ENCODE data around the gene DRD2.

DRD2 gene

DNA sequence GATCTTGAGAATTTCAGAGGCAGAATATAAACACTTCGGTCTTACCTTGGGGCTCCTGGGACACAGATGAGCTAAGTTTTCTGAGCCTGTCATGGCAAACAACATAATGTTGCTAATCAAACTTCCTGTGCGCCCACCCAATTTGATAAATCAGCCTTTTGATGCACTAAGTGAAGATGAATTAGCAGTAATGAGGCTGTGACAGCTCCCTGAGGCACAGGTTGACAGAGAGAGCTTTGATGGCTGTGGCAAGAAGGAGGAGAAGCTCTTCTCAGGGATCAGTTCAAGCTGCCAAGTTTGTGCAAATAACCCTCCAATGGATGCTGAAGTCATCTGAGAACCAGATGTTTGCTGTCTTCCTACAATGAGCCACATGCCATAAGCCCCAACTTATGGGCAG is 34.4 kb downstream of the DRD2 start:
- DNase-seq: no peak

DNA sequence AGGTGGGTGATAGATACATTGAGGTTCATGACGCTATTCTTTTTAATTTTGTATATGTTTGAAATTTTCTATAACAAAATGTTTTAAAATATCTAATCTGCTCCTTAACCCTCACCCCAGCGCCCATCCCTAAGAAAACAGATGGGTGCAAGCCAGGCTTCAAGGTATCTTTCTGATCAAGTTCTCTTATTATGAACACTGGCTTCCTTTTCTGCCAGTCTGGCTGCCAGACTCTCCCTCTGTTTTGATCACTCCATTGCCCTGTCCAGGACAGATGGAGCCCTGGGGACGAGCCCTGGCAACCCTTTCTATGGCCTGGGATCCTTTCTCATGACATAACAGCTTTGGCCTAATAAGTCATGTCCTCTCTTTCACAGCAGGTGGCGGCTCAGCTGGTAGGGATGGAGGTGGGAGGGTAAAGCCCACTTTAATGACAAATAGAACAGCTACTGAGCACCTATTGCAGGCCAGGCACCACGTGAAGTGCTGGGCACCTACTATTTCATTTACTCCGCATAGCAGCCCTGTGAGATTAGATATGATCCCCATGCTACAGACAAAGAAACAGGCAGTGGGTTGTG is 38.4 kb downstream of the DRD2 start:
- no peak for DNase-seq

GRCh38 chr11:113435190-113435968 is 39.8 kb downstream of the DRD2 start:
- no peak for DNase-seq

DNA sequence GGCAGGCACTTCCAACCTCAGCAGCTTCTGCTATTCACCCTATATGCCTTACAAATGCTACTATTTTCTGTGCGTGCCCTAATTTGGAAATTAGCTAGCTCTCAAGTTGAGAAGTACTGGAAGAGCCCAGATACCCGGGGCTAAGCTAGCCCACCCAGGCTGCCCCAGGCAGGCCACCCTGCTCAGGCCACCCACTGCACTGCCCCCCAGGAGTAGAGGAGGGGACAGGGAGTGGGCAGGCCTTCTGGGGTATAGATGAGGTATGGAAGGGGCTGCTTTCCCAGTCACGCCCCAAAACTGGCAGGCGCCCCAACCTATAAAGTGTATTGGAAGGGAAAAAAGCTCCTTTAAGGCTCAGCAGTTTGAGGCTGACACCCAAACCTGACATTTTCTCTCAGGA is 43.5 kb downstream of the DRD2 start:
- no peak for DNase-seq

GRCh38 chr11:113426686-113427085 is 48.5 kb downstream of the DRD2 start:
- DNase-seq: no peak

GRCh38 chr11:113420808-113421207 is 54.4 kb downstream of the DRD2 start:
- no peak for DNase-seq

DNA sequence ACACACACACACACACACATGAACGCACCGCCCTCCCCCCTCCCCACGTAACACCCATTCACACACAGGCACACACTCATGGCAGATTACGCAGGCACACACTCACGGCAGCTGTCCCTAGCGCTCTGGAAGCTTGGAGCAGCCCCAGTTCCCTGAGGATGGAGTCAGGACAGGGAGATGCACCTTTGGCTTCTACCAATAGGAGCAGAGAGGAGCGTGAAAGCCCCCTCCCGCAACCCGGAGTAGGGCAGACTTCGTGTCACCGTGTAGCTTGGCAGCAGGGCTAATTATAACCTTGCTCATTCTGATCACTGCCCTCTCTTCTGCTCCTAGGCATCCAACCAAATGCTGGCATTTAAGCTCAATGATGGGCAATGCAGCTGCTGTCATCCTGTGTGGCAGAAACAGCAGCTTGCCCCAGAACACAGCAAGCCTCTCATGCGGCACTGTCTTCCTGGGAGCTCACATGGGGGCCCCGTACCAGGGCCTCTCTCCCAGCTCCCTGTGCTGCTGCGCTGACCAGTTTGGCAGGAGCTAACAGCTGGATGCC is 55.7 kb downstream of the DRD2 start:
- no peak for DNase-seq

GRCh38 chr11:113417428-113417827 is 57.8 kb downstream of the DRD2 start:
- DNase-seq: no peak

- no peak for DNase-seq
Observed at GRCh38 chr11:113415343-113415742, 59.9 kb downstream of the DRD2 start.

DNA sequence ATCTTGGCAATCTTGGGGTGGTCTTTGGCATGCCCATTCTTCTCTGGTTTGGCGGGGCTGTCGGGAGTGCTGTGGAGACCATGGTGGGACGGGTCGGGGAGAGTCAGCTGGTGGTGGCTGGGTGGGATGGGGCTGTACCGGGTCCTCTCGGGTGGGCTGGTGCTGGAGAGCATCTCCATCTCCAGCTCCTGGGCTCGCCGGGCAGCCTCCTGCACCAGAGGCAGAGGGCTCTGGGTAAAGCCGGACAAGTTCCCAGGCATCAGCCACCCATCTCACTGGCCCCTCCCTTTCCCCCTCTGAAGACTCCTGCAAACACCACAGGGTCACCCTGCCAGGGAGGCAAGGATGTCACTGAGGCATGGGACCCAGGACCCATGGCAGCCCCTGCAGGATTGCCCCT is 62.5 kb downstream of the DRD2 start:
- DNase-seq: no peak

GRCh38 chr11:113411536-113411935 is 63.7 kb downstream of the DRD2 start:
- no peak for DNase-seq

DNA sequence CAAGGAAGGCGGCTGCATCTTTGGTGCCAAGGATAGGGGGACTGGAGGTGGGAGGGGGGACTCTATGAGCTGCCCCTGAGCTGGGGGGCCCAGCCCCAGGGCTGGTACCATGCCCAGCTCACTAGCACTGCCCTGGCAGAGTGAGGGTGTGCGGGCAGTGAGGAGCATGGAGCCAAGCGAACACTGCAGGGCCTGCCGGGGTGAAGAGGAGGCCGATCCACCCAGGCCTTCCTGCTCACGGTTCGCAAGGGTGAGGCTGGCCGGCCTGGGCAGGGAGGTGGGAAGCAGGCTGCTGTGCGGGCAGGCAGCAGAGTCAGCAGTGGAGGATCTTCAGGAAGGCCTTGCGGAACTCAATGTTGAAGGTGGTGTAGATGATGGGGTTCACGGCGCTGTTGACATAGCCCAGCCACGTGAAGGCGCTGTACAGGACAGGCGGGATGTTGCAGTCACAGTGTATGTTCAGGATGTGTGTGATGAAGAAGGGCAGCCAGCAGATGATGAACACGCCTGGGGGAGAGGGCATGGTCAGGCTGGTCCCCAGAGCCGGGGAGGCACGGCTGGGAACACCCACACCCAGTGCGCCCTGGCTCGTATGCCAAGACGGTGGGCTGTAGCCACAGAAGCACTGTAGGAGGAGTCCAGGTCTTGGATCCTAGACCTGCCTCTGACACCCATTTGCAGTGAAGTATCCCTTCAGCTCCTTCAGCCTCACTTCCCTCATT is 64.6 kb downstream of the DRD2 start:
- no peak for DNase-seq

GRCh38 chr11:113409526-113409925 is 65.7 kb downstream of the DRD2 start:
- no peak for DNase-seq

DNA sequence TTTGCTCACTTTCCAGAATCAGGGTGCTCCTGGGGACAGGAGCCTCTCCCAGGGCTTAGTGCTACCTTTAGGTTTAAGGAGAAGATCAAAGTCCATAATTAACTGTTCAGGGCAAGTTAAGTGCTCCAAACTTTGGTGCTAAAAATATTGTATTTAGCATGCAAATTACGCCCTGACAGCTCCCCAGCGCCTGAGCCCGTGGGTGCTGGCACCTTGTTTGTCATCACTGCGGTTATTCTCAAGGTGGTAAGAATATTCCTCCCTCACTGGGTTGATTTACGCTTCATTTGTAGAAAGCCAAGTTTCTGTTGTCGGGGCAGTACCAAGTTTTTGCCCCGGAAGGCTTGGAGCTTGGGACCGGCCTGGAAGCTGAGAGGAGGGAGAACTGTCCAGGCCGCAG is 66.3 kb downstream of the DRD2 start:
- DNase-seq: no peak

DNA sequence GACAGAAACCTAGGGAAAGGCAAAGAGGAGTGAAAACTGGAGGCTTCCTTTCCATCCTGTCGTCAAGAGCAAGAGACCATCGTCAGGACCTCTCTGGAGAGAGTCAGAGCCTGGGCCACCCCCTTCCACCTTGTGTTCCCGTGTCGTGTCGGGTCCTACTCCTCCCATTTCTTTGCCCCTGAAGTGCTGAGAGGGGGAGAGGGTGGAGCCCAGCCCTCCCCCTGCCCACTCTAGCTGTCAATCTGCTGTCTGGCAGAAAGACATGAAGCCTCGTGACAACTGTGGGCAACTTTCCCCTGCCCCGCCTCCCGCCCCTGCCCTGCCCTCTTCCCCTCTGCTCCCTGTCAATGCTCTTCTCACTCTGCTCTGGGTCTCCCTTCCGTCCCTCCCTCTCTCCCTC is 67.0 kb downstream of the DRD2 start:
- DNase-seq: no peak

DNA sequence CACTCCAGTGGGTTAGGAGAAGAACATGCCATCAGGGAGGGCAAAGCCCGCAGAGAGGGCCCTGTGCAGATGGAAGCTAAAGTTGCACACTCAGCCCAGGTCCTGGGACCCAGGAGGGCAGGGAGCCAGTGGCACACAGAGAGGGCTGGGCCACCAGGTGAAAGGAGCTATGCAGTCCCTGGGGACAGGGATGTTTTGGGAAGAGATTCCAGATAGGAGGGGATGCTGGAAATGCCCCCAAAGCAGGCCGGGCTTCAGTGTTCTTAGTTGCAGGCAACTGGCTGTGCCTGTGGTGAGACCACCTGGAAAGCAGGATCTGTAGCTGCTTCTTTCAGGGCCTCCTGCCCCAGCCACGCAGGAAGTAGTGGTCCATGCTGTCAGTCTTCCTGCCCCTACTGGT is 68.0 kb downstream of the DRD2 start:
- no peak for DNase-seq

- no peak for DNase-seq
Observed at GRCh38 chr11:113405724-113406478, 69.3 kb downstream of the DRD2 start.

GRCh38 chr11:113404859-113405430 is 70.3 kb downstream of the DRD2 start:
- no peak for DNase-seq

- DNase-seq: no peak
Observed at GRCh38 chr11:113401718-113402117, 73.5 kb downstream of the DRD2 start.

DNA sequence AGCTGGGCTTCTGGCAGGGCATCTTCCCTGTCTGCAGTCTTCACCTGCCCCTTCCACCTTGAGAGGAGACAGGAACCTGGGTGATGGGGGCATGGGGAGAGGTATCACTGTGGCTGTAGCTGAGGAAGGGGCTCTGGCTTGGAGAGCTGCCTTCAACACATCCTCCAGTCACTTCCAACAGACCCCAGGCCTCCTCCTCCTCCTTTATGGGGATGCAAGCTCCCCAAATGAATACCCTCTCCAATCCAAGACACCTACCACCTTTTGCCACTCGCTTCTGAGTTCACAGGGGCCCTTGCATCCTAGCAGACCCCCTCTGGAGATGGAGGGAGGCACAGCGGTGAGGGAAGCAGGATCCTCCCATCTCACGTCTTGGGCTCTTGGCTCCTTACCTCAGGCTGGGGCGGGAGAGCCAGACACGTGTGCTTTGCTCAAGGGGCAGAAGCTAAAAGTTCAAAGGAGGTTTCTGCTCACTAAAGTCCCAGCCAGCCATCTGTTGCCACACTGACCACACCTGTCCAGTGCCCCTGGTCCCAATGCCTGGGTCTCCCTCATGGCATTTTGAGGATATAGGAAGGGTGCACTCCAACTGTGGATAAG is 74.5 kb downstream of the DRD2 start:
- DNase-seq: no peak

- DNase-seq: no peak
Observed at GRCh38 chr11:113398669-113399430, 76.3 kb downstream of the DRD2 start.

DNA sequence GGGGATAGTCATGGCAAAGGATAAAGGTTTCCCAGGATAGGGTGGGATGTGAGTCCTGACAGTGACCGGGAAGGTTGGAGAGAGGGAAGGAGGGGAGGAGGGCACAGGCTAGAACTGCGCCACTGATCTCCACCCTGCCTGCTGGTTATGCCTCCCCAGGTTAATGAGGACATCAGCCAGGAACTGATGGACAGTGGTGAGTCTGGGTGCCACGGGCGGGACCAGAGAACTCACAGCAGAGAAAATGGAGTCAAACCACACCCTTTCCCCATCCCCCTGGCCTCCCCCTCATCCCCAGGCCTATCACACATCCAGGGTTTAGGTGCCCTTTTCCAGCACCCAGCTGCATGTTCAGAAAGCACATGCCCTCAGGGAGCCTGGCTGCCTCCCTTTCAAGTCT is 77.4 kb downstream of the DRD2 start:
- DNase-seq: no peak
